Stimulated activated CD4-positive, alpha-beta T cell treated with anti-CD3 and anti-CD28 coated beads, Interleukin-2, amount 100 ng/mL, for 4 hours (primary cell): ENCODE measurements around the gene SOX11.
"Not testable (repeated sequence)": the region's sequence is repeated elsewhere in the genome, so short reads cannot be mapped to it uniquely, and the experiment has no call there.

Experiments
- DNase-seq: peaks from one replicate; pipeline ENCODE4 v3.0.0-alpha.2; 2020; ENCODE audit warnings: low read depth

The SOX11 gene

GRCh38 chr2:5691985-5692529 is at the start of gene SOX11:
Gene SOX11, plus strand, starts transcription at chr2:5692384. Its CDS starts 338 bp downstream, at chr2:5692722.
- DNase-seq, result no peak

DNA sequence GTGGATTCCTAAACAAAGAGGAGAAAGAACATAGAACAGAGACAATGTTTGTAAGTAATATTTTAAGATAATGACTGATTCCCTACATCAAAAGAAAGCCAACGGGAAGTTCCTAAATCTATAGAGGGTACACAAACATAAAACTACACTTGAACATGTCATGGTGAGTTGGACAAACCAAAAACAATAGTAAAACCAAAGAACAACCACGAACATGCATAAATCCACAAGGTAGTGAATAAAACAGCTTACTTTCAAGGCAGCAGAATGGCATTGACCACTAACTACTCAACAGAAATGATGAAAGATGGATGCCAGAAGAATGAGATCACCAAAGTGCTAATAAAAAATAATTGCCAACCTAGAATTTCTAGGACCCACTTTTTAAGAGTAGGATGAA is 39.5 kb upstream of the SOX11 start:
- DNase-seq, result not testable (repeated sequence)

GRCh38 chr2:5653756-5654155 is 38.4 kb upstream of the SOX11 start:
- DNase-seq, result not testable (repeated sequence)

DNA sequence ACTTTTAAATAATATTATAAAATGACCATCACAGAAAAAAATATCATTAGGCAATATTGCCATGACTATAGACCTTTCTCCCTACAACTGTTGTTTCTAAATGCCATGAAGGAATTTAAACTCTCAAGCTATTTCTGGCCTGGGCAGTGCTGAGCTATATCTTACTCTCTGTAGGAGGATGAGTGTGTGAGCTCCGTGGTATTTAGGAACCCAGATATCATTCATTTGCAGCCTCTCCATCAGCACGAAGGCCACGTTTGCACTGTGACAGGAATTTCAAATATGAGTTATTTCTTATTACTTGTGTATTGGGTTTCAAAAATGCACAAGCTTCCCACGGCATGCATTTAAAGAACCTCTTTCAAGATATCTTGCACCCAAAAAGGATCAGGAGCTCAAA is 35.0 kb upstream of the SOX11 start:
- DNase-seq, result no peak

DNA sequence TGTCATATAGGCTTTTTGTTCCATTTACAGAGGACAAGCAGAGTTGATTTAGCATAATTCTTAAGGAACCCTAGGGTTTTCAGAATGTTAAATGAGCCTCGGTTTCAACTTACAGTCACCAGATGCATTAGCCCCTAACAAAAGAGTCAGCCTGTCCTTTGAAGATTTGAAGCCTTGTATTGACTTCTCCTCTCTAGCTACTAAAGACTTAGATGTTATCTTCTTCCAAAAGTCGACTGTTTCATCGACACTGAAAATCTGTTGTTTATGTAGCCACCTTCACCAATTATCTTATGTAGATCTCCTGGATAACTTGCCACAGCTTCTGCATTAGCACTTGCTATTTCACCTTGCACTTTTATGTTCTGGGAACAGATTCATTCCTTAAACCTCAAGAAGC is 31.6 kb upstream of the SOX11 start:
- DNase-seq, result no peak

- DNase-seq, result no peak
Measured at GRCh38 chr2:5661362-5661761, 30.8 kb upstream of the SOX11 start.

- DNase-seq, result no peak
Measured at GRCh38 chr2:5664278-5664681, 27.9 kb upstream of the SOX11 start.

GRCh38 chr2:5665066-5665465 is 27.1 kb upstream of the SOX11 start:
- no peak for DNase-seq

- DNase-seq, result no peak
Measured at GRCh38 chr2:5666798-5667197, 25.4 kb upstream of the SOX11 start.

DNA sequence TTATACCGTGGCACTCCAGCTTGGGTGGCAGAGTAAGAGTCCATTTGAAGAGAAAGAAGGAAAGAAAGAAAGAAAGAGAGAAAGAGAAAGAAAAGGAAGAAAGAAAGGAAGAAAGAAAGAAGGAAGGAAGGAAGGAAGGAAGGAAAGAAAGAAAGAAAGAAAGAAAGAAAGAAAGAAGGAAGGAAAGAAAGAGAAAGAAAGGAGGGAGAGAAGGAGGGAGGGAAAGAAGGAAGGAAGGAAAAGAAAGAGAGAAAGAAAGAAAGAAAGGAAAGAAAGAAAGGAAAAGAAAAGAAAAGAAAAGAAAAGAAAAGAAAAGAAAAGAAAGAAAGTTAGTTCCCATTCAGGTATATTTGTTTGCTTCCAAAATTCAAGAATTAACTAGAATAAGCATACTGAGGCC is 24.5 kb upstream of the SOX11 start:
- not testable (repeated sequence) for DNase-seq

- DNase-seq, result no peak
Measured at GRCh38 chr2:5668682-5669250, 23.4 kb upstream of the SOX11 start.

- no peak for DNase-seq
Measured at GRCh38 chr2:5672749-5673144, 19.4 kb upstream of the SOX11 start.

DNA sequence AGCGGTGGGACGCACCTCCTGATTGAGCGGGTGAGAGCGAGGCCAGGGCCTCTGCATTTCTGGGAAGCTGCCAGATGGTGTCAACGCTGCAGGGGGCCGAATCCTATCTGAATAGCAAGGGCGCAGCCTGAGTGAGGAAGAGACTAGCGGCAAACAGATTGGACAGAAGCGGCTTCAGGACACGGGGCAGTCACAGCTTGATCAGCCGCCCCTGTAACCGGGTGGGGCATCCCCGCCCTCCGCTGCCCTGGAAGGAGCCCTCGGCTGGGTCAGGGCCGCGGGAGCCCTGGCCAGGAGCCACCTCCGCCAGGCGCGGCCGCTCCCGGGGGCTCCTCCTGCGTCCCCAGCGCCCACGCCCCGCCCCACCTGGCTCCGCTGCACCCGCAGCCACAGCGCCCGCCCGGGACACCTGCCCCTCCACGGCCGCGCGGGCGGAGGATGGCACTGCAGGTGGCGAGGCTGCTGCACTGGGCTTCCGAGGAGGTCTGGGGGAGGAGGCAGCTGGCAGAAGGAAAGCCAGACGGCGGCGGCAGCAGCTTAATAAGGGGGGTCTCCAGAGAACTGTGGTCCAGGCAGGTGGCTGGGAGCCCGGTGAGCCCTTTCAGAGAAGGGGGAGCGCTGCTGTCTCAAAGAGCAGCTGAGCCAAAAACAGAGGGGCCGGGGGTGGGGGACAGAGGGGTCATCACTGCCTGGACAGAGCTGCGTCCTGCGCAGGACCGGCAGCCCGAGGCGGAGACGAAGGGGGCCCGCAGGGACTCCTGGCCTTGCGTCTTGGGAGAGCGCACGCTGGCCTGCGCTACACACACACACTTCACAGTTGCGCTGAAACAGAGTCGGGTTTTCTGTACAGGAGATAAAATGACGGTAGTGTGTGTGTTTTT is 18.8 kb upstream of the SOX11 start:
- DNase-seq, result no peak

DNA sequence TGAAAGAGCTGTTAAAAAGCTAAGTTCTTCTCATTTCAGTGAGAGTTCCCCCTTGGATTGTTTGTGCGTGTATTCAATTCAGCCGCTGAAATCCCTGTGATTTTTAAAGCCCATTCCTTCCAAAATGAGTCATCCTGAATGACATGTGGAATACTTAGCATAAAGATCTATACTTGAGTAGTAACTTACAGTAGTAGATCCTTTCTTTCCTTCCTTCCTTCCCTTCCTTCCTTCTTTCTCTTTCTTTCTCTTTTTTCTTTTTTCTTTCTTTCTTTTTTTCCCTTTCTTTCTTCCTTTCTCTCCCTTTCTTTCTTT is 18.2 kb upstream of the SOX11 start:
- no peak for DNase-seq

DNA sequence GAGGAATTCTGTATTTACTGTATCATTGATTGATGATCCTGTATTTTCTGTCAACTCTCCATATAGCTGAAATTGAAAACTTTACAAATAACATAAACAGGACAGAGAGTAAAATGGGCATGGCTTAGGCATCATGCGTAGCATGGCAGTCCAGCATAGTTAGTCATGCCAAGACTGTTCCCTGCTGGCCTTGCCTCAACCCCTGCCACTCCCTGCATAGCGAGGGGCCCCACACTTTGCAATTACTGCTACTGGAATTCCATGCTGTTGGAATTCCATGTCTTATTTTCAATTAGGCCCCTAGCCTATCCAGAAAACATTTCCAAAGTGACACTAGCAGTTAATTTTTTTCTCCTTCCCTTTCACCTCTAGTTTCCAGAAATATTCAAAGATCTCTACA is 15.1 kb upstream of the SOX11 start:
- no peak for DNase-seq

DNA sequence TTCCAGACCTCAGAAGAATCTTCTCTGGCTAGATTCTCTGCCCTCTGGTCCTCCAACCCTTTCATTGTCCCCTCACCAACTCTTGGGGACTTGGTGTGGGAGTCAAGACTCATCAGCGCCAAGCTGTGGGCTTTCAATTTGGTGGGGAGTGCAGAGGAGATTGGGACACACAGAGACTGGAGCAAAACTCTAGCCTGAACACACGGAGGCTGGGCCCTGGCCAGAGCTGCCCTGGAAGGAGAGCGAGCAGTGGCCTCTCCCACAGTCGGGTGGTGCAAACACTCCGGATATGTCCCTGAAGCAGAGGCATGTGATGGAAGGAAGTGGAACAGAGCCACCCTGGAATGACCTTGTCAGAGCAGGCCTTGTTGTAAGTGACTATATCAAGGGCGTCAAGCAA is 8.7 kb upstream of the SOX11 start:
- DNase-seq, result no peak

DNA sequence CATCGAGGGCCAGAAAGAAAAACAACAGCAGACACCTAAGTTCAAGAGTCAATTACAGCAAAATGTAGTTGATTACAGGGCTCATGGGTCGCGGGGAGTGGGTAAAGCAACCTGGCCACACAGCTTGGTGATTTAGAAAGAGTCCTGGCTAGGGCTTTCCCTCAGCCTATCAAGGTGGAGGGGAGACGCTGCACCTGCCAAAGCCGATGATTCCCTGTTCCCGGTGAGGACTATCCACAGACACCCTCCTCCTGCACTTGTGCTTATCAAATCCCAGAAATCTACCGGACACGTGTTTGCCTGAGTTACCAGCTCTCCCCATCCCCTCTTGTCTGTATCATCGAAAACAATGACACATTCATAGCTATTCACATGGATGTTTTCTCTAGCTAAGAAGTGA is 7.0 kb upstream of the SOX11 start:
- no peak for DNase-seq

GRCh38 chr2:5686068-5686467 is 6.1 kb upstream of the SOX11 start:
- DNase-seq, result no peak

DNA sequence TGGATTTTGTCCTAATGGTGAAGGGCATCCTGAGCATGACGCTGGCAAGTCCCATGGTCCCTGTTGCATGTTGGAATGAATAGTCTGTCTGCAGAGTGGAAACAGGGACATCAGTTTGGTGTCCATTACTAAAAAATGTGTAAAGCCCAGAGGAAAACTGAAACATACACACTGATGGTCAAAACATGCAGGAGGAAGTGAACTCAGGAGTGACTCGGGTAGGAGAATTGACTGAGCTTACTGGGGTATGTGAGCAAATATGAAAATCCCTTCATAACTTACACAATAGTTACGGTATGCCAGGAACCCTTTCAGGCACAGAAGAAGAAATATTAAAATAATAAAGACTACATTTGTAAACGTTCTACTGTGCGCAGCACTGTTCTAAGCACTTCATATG is 5.6 kb upstream of the SOX11 start:
- DNase-seq, result no peak

DNA sequence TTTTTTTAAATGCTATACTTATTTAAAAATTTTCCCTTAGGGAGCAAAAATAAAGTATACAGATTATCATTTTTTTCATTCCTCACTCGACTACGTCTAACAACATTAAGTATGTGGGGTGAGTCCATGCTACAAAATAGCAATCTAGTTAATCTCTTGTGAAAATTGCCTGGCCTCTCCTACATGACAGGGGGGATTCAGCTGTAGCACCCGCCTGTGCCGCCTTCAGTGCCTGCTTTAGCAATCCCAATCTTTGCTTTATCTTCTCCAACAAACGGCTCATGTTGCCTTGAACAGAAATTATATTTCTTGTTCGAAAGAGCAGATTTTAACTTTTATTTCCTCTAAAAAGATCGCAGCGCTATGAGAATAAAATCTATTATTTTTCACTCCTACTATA is 2.4 kb upstream of the SOX11 start:
- DNase-seq, result no peak

DNA sequence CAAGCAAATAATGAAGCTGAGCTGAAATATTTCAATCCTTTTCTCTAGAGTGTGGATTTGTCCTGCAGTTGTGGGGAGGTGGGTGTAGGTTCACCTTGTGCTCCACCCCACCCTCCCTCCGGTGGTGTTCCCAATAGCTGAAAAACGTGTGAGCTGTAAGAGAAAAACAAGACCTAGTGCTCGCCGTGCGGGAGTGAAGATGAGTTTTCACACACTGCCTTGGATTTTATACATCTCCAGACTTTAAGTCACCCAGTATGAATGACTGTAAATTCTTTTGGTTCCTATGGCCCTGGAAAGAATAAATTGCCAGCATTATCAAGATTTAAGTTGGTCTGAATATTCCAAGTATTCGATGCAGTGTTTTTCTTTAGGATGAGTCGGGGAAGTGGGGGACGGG is 1.9 kb upstream of the SOX11 start:
- DNase-seq, result no peak

GRCh38 chr2:5690718-5691220 is 1.4 kb upstream of the SOX11 start:
- DNase-seq, result no peak

DNA sequence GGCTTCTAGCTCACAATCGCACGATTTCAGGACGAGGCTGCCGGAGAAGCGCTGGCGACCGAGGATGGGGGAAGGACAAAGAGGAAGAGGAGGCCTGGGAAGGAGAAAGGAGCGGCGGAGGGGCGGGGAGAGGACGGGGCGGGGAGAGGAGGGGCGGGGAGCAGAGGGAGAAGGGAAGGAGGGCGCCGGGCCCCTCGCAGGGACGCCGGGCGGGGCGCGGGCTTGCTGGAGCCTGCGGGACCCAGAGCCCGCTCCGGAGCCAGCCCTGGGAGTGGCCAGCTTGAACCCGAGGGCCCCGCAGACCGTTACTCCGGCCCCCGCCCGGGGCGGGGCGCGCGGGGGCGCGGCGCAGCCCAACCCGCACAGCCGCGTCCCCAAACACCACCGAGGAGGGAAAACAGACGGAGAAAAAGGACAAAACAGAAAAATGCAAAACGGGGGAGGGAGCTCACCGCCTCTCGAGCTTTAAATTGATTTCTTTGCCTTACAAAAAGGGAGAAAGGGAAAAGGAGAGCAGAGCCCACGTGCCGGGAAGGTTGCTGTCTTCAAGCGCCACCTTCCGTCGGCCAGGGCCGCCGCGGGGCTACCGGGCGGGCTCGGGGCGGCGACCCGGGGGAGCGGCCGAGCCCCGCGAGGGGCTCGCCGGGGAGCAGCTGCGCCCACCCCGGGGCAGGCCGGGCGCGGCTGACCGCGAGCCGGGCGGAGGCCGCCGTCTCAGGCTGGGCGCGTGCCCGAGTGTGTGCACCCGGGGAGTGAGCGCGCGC is 781 bp upstream of the SOX11 start:
- DNase-seq, result no peak
